BJ (cell line): ENCODE measurements around the gene MUC5B. TPM values are rescaled to one million over a fixed set of nuclear protein-coding genes. Genes with fewer than 3 reads are reported as not detected.

ENCODE experiments used
- CTCF ChIA-PET: fragments of 350-600 bp; formaldehyde crosslinking; extraction: SDS; loops from one replicate; lab custom pipeline; 2021; ENCODE audit warnings: antibody characterized with exemption, inconsistent platforms; lab: Yijun Ruan, JAX
- POLR2A ChIA-PET: fragments of 300-600 bp; sonication (Branson Sonifier 250); formaldehyde crosslinking; extraction: SDS; loops from one replicate; lab custom pipeline; 2021; ENCODE audit warnings: antibody characterized with exemption; lab: Charles Lee
- DNase-seq: peaks from one replicate; pipeline ENCODE4 v3.0.0-alpha.2; 2011; ENCODE audit warnings: low read depth
- H3K27me3 ChIP-seq: 2 replicates; pipeline ENCODE4 v1.6.0; 2011; ENCODE audit warnings: low read length; ENCODE audit not compliant: control insufficient read depth, insufficient read depth
- H3K36me3 ChIP-seq: 2 replicates; pipeline ENCODE4 v1.5.1; 2011; ENCODE audit warnings: low read length; ENCODE audit not compliant: control insufficient read depth, insufficient read depth
- H3K4me3 ChIP-seq: 2 replicates; pipeline ENCODE4 v1.5.1; 2011; ENCODE audit warnings: low read depth, mild to moderate bottlenecking, control low read depth, low read length
- CTCF ChIP-seq: IDR thresholded peaks from 2 replicates; pipeline ENCODE4 v1.5.1; 2011; ENCODE audit warnings: low read depth, mild to moderate bottlenecking, control low read depth, inconsistent platforms, low read length, moderate library complexity; ENCODE audit not compliant: insufficient read depth
- polyA plus RNA-seq: library from polyadenylated mRNA; depleted of rRNA; stranded (reverse); fragments of >200 nt; gene quantifications from 2 replicates; pipeline ENCODE4 v1.2.3, GENCODE V29; 2011

The MUC5B gene
- polyA plus RNA-seq, 1 experiment = not detected

GRCh38 chr11:1224111-1224490 is 1.2 kb downstream of the MUC5B start:
- TF ChIP-seq CTCF = no peak
- POLR2A ChIA-PET = no interaction called here
- H3K4me3 ChIP-seq = no peak overlapping the region
- no peak for DNase-seq
- no peaks in the 10 kb centered on the region for H3K36me3 ChIP-seq
- CTCF ChIA-PET = no interaction called here
- 0 out of 2 replicates have a peak, but pooled peaks cover 2% of the 10 kb centered on the region for H3K27me3 ChIP-seq

- Histone ChIP-seq H3K4me3 (no peak overlapping the region), H3K27me3 (0 out of 2 replicates have a peak, but pooled peaks cover 2% of the 10 kb centered on the region), H3K36me3 (no peaks in the 10 kb centered on the region)
- CTCF ChIA-PET = interaction anchor here (1.1 to 1.6 kb wide), 2 partner anchors 22 to 43 kb away, joined by 3 read pairs; no protein-coding TSS in a partner anchor
- no peak for DNase-seq
- no peak for TF ChIP-seq CTCF
- POLR2A ChIA-PET = no interaction called here
Measured at GRCh38 chr11:1224491-1225385, 1.9 kb downstream of the MUC5B start.

GRCh38 chr11:1225386-1226225 is 2.7 kb downstream of the MUC5B start:
- ChIA-PET CTCF (interaction anchor here (1.1 to 1.6 kb wide), 2 partner anchors 23 to 42 kb away, joined by 3 read pairs; no protein-coding TSS in a partner anchor), POLR2A (no interaction called here)
- H3K4me3 ChIP-seq = no peak overlapping the region
- no peak for DNase-seq
- TF ChIP-seq CTCF = no peak
- H3K27me3 ChIP-seq = 0 out of 2 replicates have a peak, but pooled peaks cover 2% of the 10 kb centered on the region
- H3K36me3 ChIP-seq = no peaks in the 10 kb centered on the region

GRCh38 chr11:1226226-1226985 is 3.5 kb downstream of the MUC5B start:
- ChIA-PET CTCF (interaction anchor here (1.6 to 1.7 kb wide), 2 partner anchors 23 to 348 kb away, joined by 3 read pairs; no protein-coding TSS in a partner anchor), POLR2A (no interaction called here)
- 0 out of 2 replicates have a peak, but pooled peaks cover 2% of the 10 kb centered on the region for H3K27me3 ChIP-seq
- no peaks in the 10 kb centered on the region for H3K36me3 ChIP-seq
- DNase-seq = no peak
- H3K4me3 ChIP-seq = no peak overlapping the region
- no peak for TF ChIP-seq CTCF
